Measurements from ENCODE around the gene KCNAB1. TPM values are rescaled to one million over a fixed set of nuclear protein-coding genes. Genes with fewer than 3 reads are reported as not detected.
"Not testable (repeated sequence)": the region's sequence is repeated elsewhere in the genome, so short reads cannot be mapped to it uniquely, and the experiment has no call there.

KCNAB1 gene
- total RNA-seq, 1 experiment from 2014 or later: 1.6 TPM

- DNase-seq (ENCODE audit: low spot score): no peak
Measured at GRCh38 chr3:156535798-156536197, 415.4 kb downstream of the KCNAB1 start.

GRCh38 chr3:156536524-156537316 is 416.3 kb downstream of the KCNAB1 start:
- DNase-seq (ENCODE audit: low spot score): no peak

- DNase-seq (ENCODE audit: low spot score): no peak
Measured at GRCh38 chr3:156539051-156539450, 418.7 kb downstream of the KCNAB1 start.

GRCh38 chr3:156539802-156540201 is 419.4 kb downstream of the KCNAB1 start:
- DNase-seq (ENCODE audit: low spot score): no peak

GRCh38 chr3:156542101-156543042 is 422.0 kb downstream of the KCNAB1 start:
- DNase-seq (ENCODE audit: low spot score): no peak

- DNase-seq (ENCODE audit: low spot score): no peak
Measured at GRCh38 chr3:156543043-156543555, 422.7 kb downstream of the KCNAB1 start.

GRCh38 chr3:156547637-156548036 is 427.3 kb downstream of the KCNAB1 start:
- DNase-seq (ENCODE audit: low spot score): no peak

DNA sequence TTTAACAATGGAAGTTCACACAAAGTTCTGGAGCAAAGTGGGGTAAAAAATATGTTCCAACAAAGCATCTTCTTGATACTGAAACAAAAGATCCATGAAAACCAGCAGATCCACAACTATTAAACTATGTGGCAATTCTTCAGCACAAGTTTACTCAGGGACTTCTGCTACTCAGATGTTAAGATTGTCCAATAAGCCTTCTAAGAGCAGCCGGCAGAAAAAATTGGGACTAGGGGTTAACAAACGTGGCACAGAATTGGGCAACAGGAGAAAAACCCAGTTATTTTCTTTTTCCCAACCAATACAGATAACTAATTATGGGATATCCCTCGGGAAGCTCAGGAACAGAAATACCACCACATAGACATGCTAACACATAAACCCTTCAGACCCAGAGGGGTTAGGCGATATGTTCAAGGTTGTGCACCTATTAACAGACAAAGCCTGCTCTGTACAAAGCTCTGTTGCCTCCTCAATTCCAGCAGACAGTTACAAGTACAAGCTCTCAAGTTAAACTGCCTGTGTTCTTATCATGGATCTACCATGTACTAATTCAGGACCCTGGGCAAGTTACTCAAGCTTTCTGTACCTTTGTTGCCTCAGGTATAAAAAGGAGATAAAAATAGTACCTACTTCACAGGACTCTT is 427.8 kb downstream of the KCNAB1 start:
- no peak for DNase-seq (ENCODE audit: low spot score)

- DNase-seq (ENCODE audit: low spot score): no peak
Measured at GRCh38 chr3:156548902-156549301, 428.5 kb downstream of the KCNAB1 start.

- DNase-seq (ENCODE audit: low spot score): peak; percentile 51
Measured at GRCh38 chr3:156551261-156551660, 430.9 kb downstream of the KCNAB1 start.

GRCh38 chr3:156551746-156552145 is 431.4 kb downstream of the KCNAB1 start:
- peak; percentile 78 for DNase-seq (ENCODE audit: low spot score)

GRCh38 chr3:156552973-156553372 is 432.6 kb downstream of the KCNAB1 start:
- DNase-seq (ENCODE audit: low spot score): no peak

DNA sequence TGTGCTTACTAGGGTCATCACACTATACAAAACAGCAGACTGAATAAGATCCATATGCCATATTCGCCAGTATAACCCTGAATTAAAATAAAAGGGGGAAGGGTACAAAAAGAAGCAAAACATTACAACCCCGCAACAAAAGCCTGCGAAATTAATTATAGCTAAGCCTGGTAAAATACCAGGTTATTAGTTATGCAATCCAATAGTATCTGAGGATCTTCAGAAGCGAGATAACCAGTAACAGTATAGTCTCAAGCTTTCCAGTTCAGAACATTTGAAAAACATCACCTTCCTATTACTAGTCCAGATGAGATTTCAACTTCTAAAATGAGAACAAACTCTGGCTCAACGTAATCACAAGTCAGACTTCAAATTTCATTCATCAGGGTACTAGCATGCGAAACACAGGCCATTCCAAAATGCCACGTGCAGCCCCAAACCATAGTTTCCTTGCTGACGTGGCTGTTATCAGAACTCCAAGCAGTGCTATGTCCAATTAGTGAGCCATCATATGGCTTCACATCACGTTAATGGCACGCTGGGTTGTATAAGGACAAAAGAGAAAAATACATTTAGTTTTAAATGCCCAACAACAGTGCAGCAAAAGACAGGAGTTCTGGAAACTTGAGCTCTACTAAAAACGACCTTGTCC is 433.5 kb downstream of the KCNAB1 start:
- DNase-seq (ENCODE audit: low spot score): peak; percentile 42

DNA sequence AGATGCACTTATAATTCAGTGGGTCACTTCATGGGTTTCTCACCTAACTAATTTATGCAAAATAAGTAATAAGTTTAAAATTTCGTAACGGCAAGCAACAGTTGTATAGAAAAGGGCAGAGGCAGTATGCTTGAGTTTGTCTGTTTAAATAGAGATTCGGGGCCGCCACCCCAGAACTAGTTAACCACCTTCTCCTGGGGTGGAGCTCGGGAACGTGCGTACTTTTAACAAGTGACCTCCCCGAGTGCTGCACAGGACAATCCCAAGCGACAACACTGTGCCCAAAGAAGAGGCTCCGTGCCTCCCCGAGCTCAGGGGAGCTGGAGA is 434.1 kb downstream of the KCNAB1 start:
- DNase-seq (ENCODE audit: low spot score): peak; percentile 30

- peak; percentile 99 for DNase-seq (ENCODE audit: low spot score)
Measured at GRCh38 chr3:156554842-156555687, 434.7 kb downstream of the KCNAB1 start, which contains the start of gene SSR3. Gene SSR3 (minus strand): TSS chr3:156555117. CDS start chr3:156555089, 28 bp downstream.

DNA sequence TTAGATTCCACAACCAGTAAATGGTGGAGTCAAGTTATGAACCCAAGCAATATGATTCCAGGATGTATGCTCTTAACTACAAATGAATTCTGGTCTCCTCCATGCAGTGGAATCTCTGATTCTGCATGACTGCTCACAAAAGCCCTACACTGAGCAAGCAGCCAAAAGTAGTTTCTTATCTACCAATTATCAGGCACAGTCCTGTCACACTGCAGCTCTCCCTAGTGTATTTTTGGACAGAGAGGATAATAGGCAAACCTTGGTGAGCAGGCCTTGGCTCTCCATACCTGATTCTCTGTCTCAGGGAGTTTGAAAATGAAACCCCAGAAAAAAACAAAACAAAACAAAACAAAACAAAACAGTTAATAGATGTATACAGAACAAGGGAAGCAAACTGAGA is 438.0 kb downstream of the KCNAB1 start:
- no peak for DNase-seq (ENCODE audit: low spot score)

DNA sequence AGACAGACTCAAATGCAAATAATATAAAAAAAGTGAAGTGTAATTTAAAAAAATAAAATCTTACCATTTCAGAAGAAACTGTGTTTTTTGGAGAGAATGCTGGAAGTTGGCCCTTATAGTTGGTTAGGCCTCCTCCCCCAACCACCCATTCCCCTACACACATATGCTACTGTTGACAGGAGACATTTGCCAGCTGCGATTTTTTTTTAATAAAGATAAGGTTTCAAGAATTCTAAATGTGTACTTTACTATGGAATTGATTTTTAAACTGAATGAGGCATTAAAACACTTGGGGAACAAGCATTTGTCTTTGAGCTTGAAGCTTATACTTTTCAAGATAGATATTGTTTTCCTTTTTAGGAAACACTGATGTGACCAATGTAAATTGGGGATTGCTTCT is 438.9 kb downstream of the KCNAB1 start:
- no peak for DNase-seq (ENCODE audit: low spot score)

GRCh38 chr3:156561533-156561932 is 441.2 kb downstream of the KCNAB1 start:
- no peak for DNase-seq (ENCODE audit: low spot score)

DNA sequence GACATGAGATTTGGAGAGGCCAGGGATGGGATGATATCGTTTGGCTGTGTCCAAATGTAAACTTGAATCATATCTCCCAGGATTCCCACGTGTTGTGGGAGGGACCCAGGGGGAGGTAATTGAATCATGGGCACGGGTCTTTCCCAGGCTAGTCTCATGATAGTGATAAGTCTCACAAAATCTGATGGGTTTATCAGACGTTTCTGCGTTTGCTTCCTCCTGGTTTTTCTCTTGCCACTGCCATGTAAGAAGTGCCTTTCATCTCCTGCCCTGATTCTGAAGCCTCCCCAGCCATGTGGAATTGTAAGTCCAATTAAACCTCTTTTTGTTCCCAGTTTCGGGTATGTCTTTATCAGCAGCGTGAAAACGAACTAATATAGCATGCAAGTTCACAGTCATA is 442.1 kb downstream of the KCNAB1 start:
- DNase-seq (ENCODE audit: low spot score): not testable (repeated sequence)

- DNase-seq (ENCODE audit: low spot score): no peak
Measured at GRCh38 chr3:156563900-156564682, 443.7 kb downstream of the KCNAB1 start.
